Activated T-cell treated with anti-CD3 and anti-CD28 coated beads, Interleukin-2, amount 50 U/mL, for 72 hours (primary cell): Measurements from ENCODE around the gene ARL15. TPM values are rescaled to one million over a fixed set of nuclear protein-coding genes. Genes with fewer than 3 reads are reported as not detected.

Source experiments
- ATAC-seq, 2 donors: fragments of 150-1000 bp; cut with Tn5 transposase; replicated peaks in 1 of 2; 2 replicates each; pipeline ENCODE4 v1.10.0; 2021; ENCODE audit warnings: moderate library complexity in 2 of 2, mild to moderate bottlenecking in 1 of 2
- DNase-seq, 2 donors: peaks; one replicate each; pipeline ENCODE4 v3.0.0; 2021 to 2022; ENCODE audit warnings: mixed read lengths in 1 of 2
- H3K27ac Mint-ChIP-seq: one replicate; pipeline ENCODE4 v1.8.0; 2022; ENCODE audit warnings: mild to moderate bottlenecking, moderate library complexity, mixed read lengths
- H3K27me3 Mint-ChIP-seq: one replicate; pipeline ENCODE4 v1.8.0; 2022; ENCODE audit warnings: low read depth, mixed read lengths
- H3K36me3 Mint-ChIP-seq, 2 donors: one replicate each; pipeline ENCODE4 v1.8.0; 2022; ENCODE audit warnings: mixed read lengths in 2 of 2, mild to moderate bottlenecking in 1 of 2; ENCODE audit not compliant: insufficient read depth in 2 of 2
- H3K4me1 Mint-ChIP-seq: one replicate; pipeline ENCODE4 v1.8.0; 2022; ENCODE audit warnings: low read depth, mixed read lengths
- H3K4me3 Mint-ChIP-seq, 2 donors: one replicate each; pipeline ENCODE4 v1.8.0; 2022; ENCODE audit warnings: mild to moderate bottlenecking in 2 of 2, mixed read lengths in 2 of 2, moderate library complexity in 2 of 2
- H3K9me3 Mint-ChIP-seq, 2 donors: one replicate each; pipeline ENCODE4 v1.8.0; 2022; ENCODE audit warnings: mixed read lengths in 2 of 2
- total RNA-seq, 2 donors: library from RNA; stranded (reverse); gene quantifications; one replicate each; pipeline ENCODE4 v1.2.3, GENCODE V29; 2022

The ARL15 gene
- total RNA-seq, 2 donors from 2014 or later = 7.8 to 8.3 TPM

GRCh38 chr5:53934151-53934820 lies 376.1 kb downstream of the ARL15 start:
- Mint-ChIP-seq H3K4me3 (no peak overlapping the region), H3K4me1 (no peaks in the 10 kb centered on the region), H3K27me3 (no peaks in the 10 kb centered on the region), H3K36me3 (no peaks in the 10 kb centered on the region), H3K27ac (no peak overlapping the region), H3K9me3 (peaks cover 0 to 1% of the 10 kb centered on the region in 2 donors)
- ATAC-seq (no peak), DNase-seq (no peak)

GRCh38 chr5:53932351-53932750 lies 378.0 kb downstream of the ARL15 start:
- Mint-ChIP-seq H3K9me3 (no peaks in the 10 kb centered on the region), H3K4me1 (no peaks in the 10 kb centered on the region), H3K36me3 (no peaks in the 10 kb centered on the region), H3K27me3 (no peaks in the 10 kb centered on the region), H3K4me3 (no peak overlapping the region), H3K27ac (no peak overlapping the region)
- ATAC-seq (no peak), DNase-seq (no peak)

GRCh38 chr5:53930457-53930856 lies 379.9 kb downstream of the ARL15 start:
- Mint-ChIP-seq H3K4me1 (no peaks in the 10 kb centered on the region), H3K27ac (no peak overlapping the region), H3K4me3 (no peak overlapping the region), H3K9me3 (no peaks in the 10 kb centered on the region), H3K36me3 (no peaks in the 10 kb centered on the region), H3K27me3 (no peaks in the 10 kb centered on the region)
- DNase-seq (no peak), ATAC-seq (no peak)

- ATAC-seq (no peak), DNase-seq (no peak)
- Mint-ChIP-seq H3K9me3 (no peaks in the 10 kb centered on the region), H3K4me1 (no peaks in the 10 kb centered on the region), H3K4me3 (no peak overlapping the region), H3K27ac (no peak overlapping the region), H3K36me3 (no peaks in the 10 kb centered on the region), H3K27me3 (no peaks in the 10 kb centered on the region)
Measured at GRCh38 chr5:53929570-53929969, 380.8 kb downstream of the ARL15 start.

GRCh38 chr5:53929152-53929551 lies 381.2 kb downstream of the ARL15 start:
- no peak overlapping the region for H3K4me3 Mint-ChIP-seq
- H3K4me1 Mint-ChIP-seq = no peaks in the 10 kb centered on the region
- H3K9me3 Mint-ChIP-seq = no peaks in the 10 kb centered on the region
- no peaks in the 10 kb centered on the region for H3K27me3 Mint-ChIP-seq
- ATAC-seq (no peak), DNase-seq (no peak)
- H3K27ac Mint-ChIP-seq = no peak overlapping the region
- no peaks in the 10 kb centered on the region for H3K36me3 Mint-ChIP-seq

GRCh38 chr5:53928641-53929040 lies 381.7 kb downstream of the ARL15 start:
- Mint-ChIP-seq H3K4me3 (no peak overlapping the region), H3K27ac (no peak overlapping the region), H3K36me3 (no peaks in the 10 kb centered on the region), H3K27me3 (no peaks in the 10 kb centered on the region), H3K9me3 (no peaks in the 10 kb centered on the region), H3K4me1 (no peaks in the 10 kb centered on the region)
- DNase-seq (no peak), ATAC-seq (no peak)

- no peak overlapping the region for H3K4me3 Mint-ChIP-seq
- no peaks in the 10 kb centered on the region for H3K36me3 Mint-ChIP-seq
- H3K4me1 Mint-ChIP-seq = no peaks in the 10 kb centered on the region
- no peaks in the 10 kb centered on the region for H3K27me3 Mint-ChIP-seq
- H3K9me3 Mint-ChIP-seq = no peaks in the 10 kb centered on the region
- no peak overlapping the region for H3K27ac Mint-ChIP-seq
- no peak for DNase-seq
- ATAC-seq = no peak
Measured at GRCh38 chr5:53927668-53928247, 382.6 kb downstream of the ARL15 start.

GRCh38 chr5:53926026-53926425 lies 384.3 kb downstream of the ARL15 start:
- Mint-ChIP-seq H3K4me3 (no peak overlapping the region), H3K27ac (no peak overlapping the region), H3K4me1 (no peaks in the 10 kb centered on the region), H3K27me3 (no peaks in the 10 kb centered on the region), H3K36me3 (no peaks in the 10 kb centered on the region), H3K9me3 (no peaks in the 10 kb centered on the region)
- no peak for ATAC-seq
- DNase-seq = no peak

- Mint-ChIP-seq H3K9me3 (no peaks in the 10 kb centered on the region), H3K4me3 (no peak overlapping the region), H3K36me3 (no peaks in the 10 kb centered on the region), H3K27me3 (no peaks in the 10 kb centered on the region), H3K27ac (no peak overlapping the region), H3K4me1 (no peaks in the 10 kb centered on the region)
- ATAC-seq = no peak
- DNase-seq = no peak
Measured at GRCh38 chr5:53924392-53924791, 386.0 kb downstream of the ARL15 start.

GRCh38 chr5:53923961-53924360 lies 386.4 kb downstream of the ARL15 start:
- no peaks in the 10 kb centered on the region for H3K27me3 Mint-ChIP-seq
- H3K9me3 Mint-ChIP-seq = no peaks in the 10 kb centered on the region
- no peak overlapping the region for H3K27ac Mint-ChIP-seq
- DNase-seq (no peak), ATAC-seq (no peak)
- no peak overlapping the region for H3K4me3 Mint-ChIP-seq
- no peaks in the 10 kb centered on the region for H3K4me1 Mint-ChIP-seq
- no peaks in the 10 kb centered on the region for H3K36me3 Mint-ChIP-seq

- Mint-ChIP-seq H3K4me3 (no peak overlapping the region), H3K27me3 (no peaks in the 10 kb centered on the region), H3K36me3 (no peaks in the 10 kb centered on the region), H3K9me3 (no peaks in the 10 kb centered on the region), H3K4me1 (no peaks in the 10 kb centered on the region), H3K27ac (no peak overlapping the region)
- DNase-seq (no peak), ATAC-seq (no peak)
Measured at GRCh38 chr5:53922508-53923498, 387.6 kb downstream of the ARL15 start.

- Mint-ChIP-seq H3K9me3 (no peaks in the 10 kb centered on the region), H3K27me3 (no peaks in the 10 kb centered on the region), H3K27ac (no peak overlapping the region), H3K4me3 (no peak overlapping the region), H3K36me3 (no peaks in the 10 kb centered on the region), H3K4me1 (no peaks in the 10 kb centered on the region)
- DNase-seq (no peak), ATAC-seq (no peak)
Measured at GRCh38 chr5:53917826-53918225, 392.5 kb downstream of the ARL15 start.

- no peaks in the 10 kb centered on the region for H3K27me3 Mint-ChIP-seq
Measured at GRCh38 chr5:53917095-53917494, 393.3 kb downstream of the ARL15 start.

More at GRCh38 chr5:53917095-53917494, 393.3 kb downstream of the ARL15 start:
- no peaks in the 10 kb centered on the region for H3K36me3 Mint-ChIP-seq
- no peak overlapping the region for H3K4me3 Mint-ChIP-seq
- H3K4me1 Mint-ChIP-seq = no peaks in the 10 kb centered on the region
- H3K9me3 Mint-ChIP-seq = no peaks in the 10 kb centered on the region
- DNase-seq (no peak), ATAC-seq (no peak)
- no peak overlapping the region for H3K27ac Mint-ChIP-seq
